Loucy (cell line): ENCODE measurements around the gene RAB10.

Experiments used
- H2AFZ ChIP-seq: fragments of 200-600 bp; sonication (generic); 2 replicates; pipeline ENCODE4 v1.6.0; 2016; ENCODE audit warnings: antibody characterized with exemption, mild to moderate bottlenecking, low read length, moderate library complexity
- H3F3A ChIP-seq: fragments of 200-600 bp; 2 replicates; pipeline ENCODE4 v1.6.0; 2016; ENCODE audit warnings: antibody characterized with exemption, low read depth, mild to moderate bottlenecking
- H3K27me3 ChIP-seq: fragments of 200-600 bp; sonication (generic); 2 replicates; pipeline ENCODE4 v1.6.1; 2014; ENCODE audit warnings: low read length, mild to moderate bottlenecking; ENCODE audit not compliant: insufficient read depth, poor library complexity, severe bottlenecking
- H3K36me3 ChIP-seq: fragments of 200-600 bp; sonication (generic); 2 replicates; pipeline ENCODE4 v1.6.1; 2016; ENCODE audit warnings: low read length; ENCODE audit not compliant: insufficient read depth
- H3K4me1 ChIP-seq: fragments of 200-600 bp; sonication (generic); 2 replicates; pipeline ENCODE4 v1.5.1; 2014; ENCODE audit warnings: low read length, mild to moderate bottlenecking; ENCODE audit not compliant: insufficient read depth, poor library complexity, severe bottlenecking
- H3K4me2 ChIP-seq: fragments of 200-600 bp; sonication (generic); 2 replicates; pipeline ENCODE4 v1.6.0; 2014; ENCODE audit warnings: antibody characterized with exemption, low read length, low read depth, mild to moderate bottlenecking; ENCODE audit not compliant: poor library complexity, severe bottlenecking
- H3K4me3 ChIP-seq: fragments of 200-600 bp; sonication (generic); 2 replicates; pipeline ENCODE4 v1.5.1; 2014; ENCODE audit warnings: low read length, mild to moderate bottlenecking, mixed read lengths; ENCODE audit not compliant: poor library complexity, severe bottlenecking
- H3K79me2 ChIP-seq: fragments of 200-600 bp; sonication (generic); 2 replicates; pipeline ENCODE4 v1.6.1; 2014; ENCODE audit warnings: low read length; ENCODE audit not compliant: insufficient read depth
- H3K9ac ChIP-seq: fragments of 200-600 bp; sonication (generic); 2 replicates; pipeline ENCODE4 v1.6.0; 2014; ENCODE audit warnings: mild to moderate bottlenecking, low read depth, low read length, moderate library complexity; ENCODE audit not compliant: poor library complexity, severe bottlenecking
- H3K9me2 ChIP-seq: fragments of 200-600 bp; sonication (generic); replicated peaks from 2 replicates; pipeline ENCODE4 v1.6.1; 2016; ENCODE audit warnings: low read depth, low read length, mixed read lengths
- H3K9me3 ChIP-seq: fragments of 200-600 bp; sonication (generic); 2 replicates; pipeline ENCODE4 v1.6.1; 2014; ENCODE audit warnings: mild to moderate bottlenecking, antibody characterized with exemption, low read length, low read depth; ENCODE audit not compliant: insufficient read depth
- H4K20me1 ChIP-seq: fragments of 200-600 bp; sonication (generic); 2 replicates; pipeline ENCODE4 v1.6.0; 2014; ENCODE audit warnings: antibody characterized with exemption, low read length, mild to moderate bottlenecking; ENCODE audit not compliant: insufficient read depth, poor library complexity, severe bottlenecking
- EZH2phosphoT487 ChIP-seq: fragments of 200-600 bp; IDR thresholded peaks from 2 replicates; pipeline ENCODE4 v1.6.1; 2018; ENCODE audit warnings: antibody characterized with exemption, mild to moderate bottlenecking, moderate library complexity, borderline replicate concordance
- TF ChIP-seq, protein P1 (sequence below): fragments of 200-600 bp; sonication (generic); conservative IDR thresholded peaks from 2 replicates; pipeline ENCODE4 v1.5.1; 2014; ENCODE audit warnings: mild to moderate bottlenecking, antibody characterized with exemption, low read length

Gene RAB10

DNA sequence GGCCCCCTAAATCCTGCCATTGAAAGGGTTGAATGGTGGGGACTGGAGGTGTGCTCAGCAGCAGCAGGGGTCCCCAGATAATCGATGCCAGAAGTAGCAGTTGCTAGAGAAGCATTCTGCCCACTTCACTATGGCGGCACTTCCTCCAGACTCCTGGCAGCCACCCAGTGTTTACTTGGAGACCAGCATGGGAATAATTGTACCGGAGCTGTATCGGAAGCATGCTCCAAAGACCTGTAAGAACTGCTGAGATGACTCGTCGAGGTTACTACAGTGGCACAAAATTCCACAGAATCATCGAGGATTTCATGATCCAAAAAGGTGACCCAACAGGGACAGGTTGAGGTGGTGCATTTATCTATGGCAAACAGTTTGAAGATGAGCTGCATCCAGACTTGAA, 128.0 kb downstream of the RAB10 start:
- Histone ChIP-seq H3K27me3 (no peaks in the 10 kb centered on the region), H3K9me2 (no peaks in the 10 kb centered on the region), H3K36me3 (no peaks in the 10 kb centered on the region), H3K4me2 (no peak overlapping the region), H3K4me3 (no peak overlapping the region), H4K20me1 (no peaks in the 10 kb centered on the region), H3K4me1 (no peaks in the 10 kb centered on the region), H3K79me2 (no peaks in the 10 kb centered on the region), H3K9me3 (no peaks in the 10 kb centered on the region), H3F3A (no peaks in the 10 kb centered on the region), H2AFZ (no peak overlapping the region), H3K9ac (no peak overlapping the region)
- TF ChIP-seq EZH2phosphoT487: no peak
- TF ChIP-seq, protein P1, sequence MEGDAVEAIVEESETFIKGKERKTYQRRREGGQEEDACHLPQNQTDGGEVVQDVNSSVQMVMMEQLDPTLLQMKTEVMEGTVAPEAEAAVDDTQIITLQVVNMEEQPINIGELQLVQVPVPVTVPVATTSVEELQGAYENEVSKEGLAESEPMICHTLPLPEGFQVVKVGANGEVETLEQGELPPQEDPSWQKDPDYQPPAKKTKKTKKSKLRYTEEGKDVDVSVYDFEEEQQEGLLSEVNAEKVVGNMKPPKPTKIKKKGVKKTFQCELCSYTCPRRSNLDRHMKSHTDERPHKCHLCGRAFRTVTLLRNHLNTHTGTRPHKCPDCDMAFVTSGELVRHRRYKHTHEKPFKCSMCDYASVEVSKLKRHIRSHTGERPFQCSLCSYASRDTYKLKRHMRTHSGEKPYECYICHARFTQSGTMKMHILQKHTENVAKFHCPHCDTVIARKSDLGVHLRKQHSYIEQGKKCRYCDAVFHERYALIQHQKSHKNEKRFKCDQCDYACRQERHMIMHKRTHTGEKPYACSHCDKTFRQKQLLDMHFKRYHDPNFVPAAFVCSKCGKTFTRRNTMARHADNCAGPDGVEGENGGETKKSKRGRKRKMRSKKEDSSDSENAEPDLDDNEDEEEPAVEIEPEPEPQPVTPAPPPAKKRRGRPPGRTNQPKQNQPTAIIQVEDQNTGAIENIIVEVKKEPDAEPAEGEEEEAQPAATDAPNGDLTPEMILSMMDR: no peak

DNA sequence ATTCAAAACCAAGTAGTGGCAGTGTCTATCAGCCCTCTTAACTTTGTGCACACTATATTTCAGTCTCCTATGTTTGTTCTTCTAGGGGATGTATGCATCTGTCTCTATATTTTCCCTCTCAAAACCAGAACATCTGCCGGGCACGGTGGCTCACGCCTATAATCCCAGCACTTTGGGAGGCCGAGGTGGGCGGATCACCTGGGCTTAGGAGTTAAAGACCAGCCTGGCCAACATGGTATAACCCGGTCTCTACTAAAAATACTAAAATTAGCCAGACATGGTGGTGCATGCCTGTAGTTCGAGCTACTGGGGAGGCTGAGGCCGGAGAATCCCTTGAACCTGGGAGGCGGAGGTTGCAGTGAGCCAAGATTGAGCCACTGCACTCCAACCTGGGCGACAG, 129.1 kb downstream of the RAB10 start:
- H3K4me2 ChIP-seq: no peak overlapping the region
- H3K4me1 ChIP-seq: no peaks in the 10 kb centered on the region
- no peak overlapping the region for H2AFZ ChIP-seq
- TF ChIP-seq EZH2phosphoT487: no peak
- TF ChIP-seq, protein P1: no peak
- H3K9me2 ChIP-seq: no peaks in the 10 kb centered on the region
- no peaks in the 10 kb centered on the region for H4K20me1 ChIP-seq
- no peaks in the 10 kb centered on the region for H3K27me3 ChIP-seq
- no peaks in the 10 kb centered on the region for H3K79me2 ChIP-seq
- H3K36me3 ChIP-seq: no peaks in the 10 kb centered on the region
- no peaks in the 10 kb centered on the region for H3F3A ChIP-seq
- H3K9me3 ChIP-seq: no peaks in the 10 kb centered on the region
- no peak overlapping the region for H3K9ac ChIP-seq
- no peak overlapping the region for H3K4me3 ChIP-seq

DNA sequence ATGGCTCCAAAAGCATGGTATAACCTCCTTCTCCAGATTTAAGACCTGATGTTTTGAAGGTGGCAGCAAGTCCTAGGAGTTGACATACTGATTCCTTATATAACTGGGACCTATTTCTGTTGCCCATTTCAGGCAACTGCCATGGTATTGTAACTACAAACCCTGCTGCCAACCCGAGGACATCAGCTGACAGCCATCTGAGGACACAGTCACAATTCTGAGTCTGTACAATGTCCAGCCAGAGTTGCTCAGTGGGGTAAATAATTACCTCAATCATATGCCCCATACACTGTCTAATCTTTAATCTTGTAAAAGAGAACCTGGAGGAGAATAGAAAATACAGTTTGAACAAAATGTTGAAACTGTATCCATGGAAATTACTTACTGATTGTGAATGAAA, 130.3 kb downstream of the RAB10 start:
- H3K9ac ChIP-seq: no peak overlapping the region
- H2AFZ ChIP-seq: no peak overlapping the region
- no peaks in the 10 kb centered on the region for H4K20me1 ChIP-seq
- no peak overlapping the region for H3K4me2 ChIP-seq
- H3K9me3 ChIP-seq: no peaks in the 10 kb centered on the region
- TF ChIP-seq, protein P1: no peak
- no peak for TF ChIP-seq EZH2phosphoT487
- H3K36me3 ChIP-seq: no peaks in the 10 kb centered on the region
- H3K4me1 ChIP-seq: no peaks in the 10 kb centered on the region
- no peak overlapping the region for H3K4me3 ChIP-seq
- H3K27me3 ChIP-seq: no peaks in the 10 kb centered on the region
- no peaks in the 10 kb centered on the region for H3K9me2 ChIP-seq
- H3K79me2 ChIP-seq: no peaks in the 10 kb centered on the region
- no peaks in the 10 kb centered on the region for H3F3A ChIP-seq
